ENCODE measurements around the gene COL4A2. TPM values are rescaled to one million over a fixed set of nuclear protein-coding genes. Genes with fewer than 3 reads are reported as not detected.

Gene COL4A2
- total RNA-seq, 1 donor from 2014 or later = 1,736 TPM

DNA sequence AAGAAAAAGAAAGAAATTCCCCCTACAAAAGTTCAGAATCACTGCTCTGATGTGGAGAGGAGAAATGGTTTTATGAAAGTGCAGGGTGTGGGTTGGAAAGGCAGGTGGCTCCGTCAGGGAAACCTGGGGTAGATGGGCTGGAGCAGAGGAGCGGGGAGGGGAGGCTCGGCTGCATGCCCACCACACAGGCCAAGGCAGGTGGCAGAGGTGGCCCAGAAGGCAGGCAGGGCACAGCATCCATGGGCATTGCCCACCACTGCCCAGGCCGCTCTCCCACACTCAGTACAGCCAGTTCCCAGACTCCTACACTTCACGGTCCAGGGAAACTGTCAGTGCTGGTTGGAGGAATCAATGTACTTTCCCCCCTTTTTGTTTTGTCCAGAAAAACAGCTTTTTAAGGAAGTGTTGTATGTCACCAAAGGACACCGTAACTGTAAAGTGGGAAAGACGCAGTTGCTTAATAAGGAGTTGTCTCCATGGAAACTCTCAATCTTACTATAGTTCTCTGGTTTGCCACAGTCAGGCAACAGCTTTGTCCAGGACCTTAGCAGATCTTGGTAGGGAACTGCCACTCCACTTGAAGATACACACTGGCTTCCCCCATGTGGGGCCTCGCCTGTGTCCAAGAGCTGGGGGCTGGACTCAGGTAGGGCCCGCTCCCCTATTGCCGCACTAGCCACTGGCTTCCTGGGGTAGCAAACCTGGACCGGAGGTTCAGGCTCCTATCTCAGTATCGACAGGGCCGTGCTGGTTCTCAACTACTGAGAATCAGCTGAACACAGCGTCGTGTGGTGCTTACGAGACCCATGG is 171.5 kb downstream of the COL4A2 start:
- no peak for DNase-seq (ENCODE audit: low read depth)
- no peak overlapping the region for H3K4me3 ChIP-seq (ENCODE audit: low read depth, low read length)
- peaks cover 6% of the 10 kb centered on the region for H3K36me3 ChIP-seq (ENCODE audit: control insufficient read depth, insufficient read depth, low read length)
- H3K27me3 ChIP-seq (ENCODE audit: control insufficient read depth, insufficient read depth, low read length) = no peaks in the 10 kb centered on the region
- TF ChIP-seq, protein P1, sequence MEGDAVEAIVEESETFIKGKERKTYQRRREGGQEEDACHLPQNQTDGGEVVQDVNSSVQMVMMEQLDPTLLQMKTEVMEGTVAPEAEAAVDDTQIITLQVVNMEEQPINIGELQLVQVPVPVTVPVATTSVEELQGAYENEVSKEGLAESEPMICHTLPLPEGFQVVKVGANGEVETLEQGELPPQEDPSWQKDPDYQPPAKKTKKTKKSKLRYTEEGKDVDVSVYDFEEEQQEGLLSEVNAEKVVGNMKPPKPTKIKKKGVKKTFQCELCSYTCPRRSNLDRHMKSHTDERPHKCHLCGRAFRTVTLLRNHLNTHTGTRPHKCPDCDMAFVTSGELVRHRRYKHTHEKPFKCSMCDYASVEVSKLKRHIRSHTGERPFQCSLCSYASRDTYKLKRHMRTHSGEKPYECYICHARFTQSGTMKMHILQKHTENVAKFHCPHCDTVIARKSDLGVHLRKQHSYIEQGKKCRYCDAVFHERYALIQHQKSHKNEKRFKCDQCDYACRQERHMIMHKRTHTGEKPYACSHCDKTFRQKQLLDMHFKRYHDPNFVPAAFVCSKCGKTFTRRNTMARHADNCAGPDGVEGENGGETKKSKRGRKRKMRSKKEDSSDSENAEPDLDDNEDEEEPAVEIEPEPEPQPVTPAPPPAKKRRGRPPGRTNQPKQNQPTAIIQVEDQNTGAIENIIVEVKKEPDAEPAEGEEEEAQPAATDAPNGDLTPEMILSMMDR (IDR thresholded peaks at IDR 0.05; ENCODE audit: insufficient read depth, low read length, poor library complexity, severe bottlenecking) = no peak

GRCh38 chr13:110479215-110479545 is 172.1 kb downstream of the COL4A2 start:
- TF ChIP-seq, protein P1 (IDR thresholded peaks at IDR 0.05; ENCODE audit: insufficient read depth, low read length, poor library complexity, severe bottlenecking) = no peak
- no peak for DNase-seq (ENCODE audit: low read depth)
- Histone ChIP-seq H3K4me3 (ENCODE audit: low read depth, low read length) (no peak overlapping the region), H3K36me3 (ENCODE audit: control insufficient read depth, insufficient read depth, low read length) (peaks cover 6% of the 10 kb centered on the region), H3K27me3 (ENCODE audit: control insufficient read depth, insufficient read depth, low read length) (no peaks in the 10 kb centered on the region)

GRCh38 chr13:110479648-110480047 is 172.6 kb downstream of the COL4A2 start:
- TF ChIP-seq, protein P1 (IDR thresholded peaks at IDR 0.05; ENCODE audit: insufficient read depth, low read length, poor library complexity, severe bottlenecking) = no peak
- no peak for DNase-seq (ENCODE audit: low read depth)
- Histone ChIP-seq H3K4me3 (ENCODE audit: low read depth, low read length) (no peak overlapping the region), H3K36me3 (ENCODE audit: control insufficient read depth, insufficient read depth, low read length) (peaks cover 7% of the 10 kb centered on the region), H3K27me3 (ENCODE audit: control insufficient read depth, insufficient read depth, low read length) (no peaks in the 10 kb centered on the region)

DNA sequence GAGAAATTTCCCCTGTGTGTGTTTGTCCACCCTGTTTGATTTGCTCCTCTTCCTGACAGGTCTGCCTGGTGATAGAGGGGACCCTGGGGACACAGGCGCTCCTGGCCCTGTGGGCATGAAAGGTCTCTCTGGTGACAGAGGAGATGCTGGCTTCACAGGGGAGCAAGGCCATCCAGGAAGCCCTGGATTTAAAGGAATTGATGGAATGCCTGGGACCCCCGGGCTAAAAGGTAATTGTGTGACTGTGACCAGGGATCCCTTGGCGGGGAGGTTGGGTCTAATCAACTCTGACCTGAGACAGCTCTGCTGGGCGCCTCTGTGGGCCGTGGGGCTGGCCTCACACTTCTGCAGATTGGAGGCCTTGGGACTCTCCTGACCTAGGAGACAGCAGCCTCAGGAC is 173.1 kb downstream of the COL4A2 start:
- peaks cover 9% of the 10 kb centered on the region for H3K36me3 ChIP-seq (ENCODE audit: control insufficient read depth, insufficient read depth, low read length)
- no peak overlapping the region for H3K4me3 ChIP-seq (ENCODE audit: low read depth, low read length)
- DNase-seq (ENCODE audit: low read depth) = no peak
- no peaks in the 10 kb centered on the region for H3K27me3 ChIP-seq (ENCODE audit: control insufficient read depth, insufficient read depth, low read length)
- TF ChIP-seq, protein P1 (IDR thresholded peaks at IDR 0.05; ENCODE audit: insufficient read depth, low read length, poor library complexity, severe bottlenecking) = no peak

DNA sequence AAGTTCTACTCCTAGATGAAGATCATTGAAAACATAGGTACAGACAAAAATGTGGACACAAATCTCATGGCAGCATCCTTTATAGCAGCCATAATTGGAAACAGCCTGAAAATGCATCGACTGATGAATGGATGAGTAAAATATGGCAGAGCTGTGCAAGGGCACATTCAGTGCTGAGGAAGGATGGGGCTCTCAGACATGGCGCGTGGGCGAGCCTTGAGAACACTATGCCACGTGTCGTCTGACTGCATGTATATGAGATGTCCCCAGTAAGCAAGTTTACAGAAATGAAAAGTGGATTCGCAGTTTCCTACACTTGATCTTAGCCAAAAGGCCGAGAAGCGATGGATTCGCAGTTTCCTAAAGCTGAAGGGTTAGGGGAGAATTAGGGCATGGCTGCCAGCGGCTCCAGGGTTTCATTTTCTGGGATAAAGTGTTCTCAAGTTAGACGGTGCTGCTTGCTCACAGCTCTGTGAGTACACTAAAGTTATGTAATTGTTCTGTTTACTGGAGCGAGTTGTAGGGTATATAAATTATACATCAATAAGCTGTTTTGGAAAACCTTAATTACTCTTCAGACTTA is 176.4 kb downstream of the COL4A2 start:
- no peaks in the 10 kb centered on the region for H3K27me3 ChIP-seq (ENCODE audit: control insufficient read depth, insufficient read depth, low read length)
- H3K4me3 ChIP-seq (ENCODE audit: low read depth, low read length) = no peak overlapping the region
- TF ChIP-seq, protein P1 (IDR thresholded peaks at IDR 0.05; ENCODE audit: insufficient read depth, low read length, poor library complexity, severe bottlenecking) = no peak
- H3K36me3 ChIP-seq (ENCODE audit: control insufficient read depth, insufficient read depth, low read length) = peaks cover 10% of the 10 kb centered on the region
- DNase-seq (ENCODE audit: low read depth) = no peak
